ENCODE measurements around the gene CD8B2. TPM values are rescaled to one million over a fixed set of nuclear protein-coding genes. Genes with fewer than 3 reads are reported as not detected.

The CD8B2 gene
- total RNA-seq, 1 experiment from 2014 or later = not detected

- Histone ChIP-seq H3K9ac (ENCODE audit: extremely low read depth, insufficient read length, low read length) (no peak overlapping the region), H4K5ac (ENCODE audit: insufficient read length, low read depth, low read length) (no peak overlapping the region), H3K9me3 (ENCODE audit: control insufficient read depth, low read depth, low read length) (peaks cover 6% of the 10 kb centered on the region), H3K4ac (ENCODE audit: low read depth, low read length) (no peak overlapping the region), H3K14ac (ENCODE audit: insufficient read depth, low read length) (no peak overlapping the region), H2BK120ac (ENCODE audit: low read depth, low read length, poor library complexity, severe bottlenecking) (no peak overlapping the region), H4K91ac (ENCODE audit: insufficient read length, low read depth, low read length) (no peak overlapping the region), H3K27ac (ENCODE audit: insufficient read length, low read depth, low read length) (no peak overlapping the region), H2BK20ac (ENCODE audit: low read depth, low read length, poor library complexity, severe bottlenecking) (no peak overlapping the region), H3K79me1 (ENCODE audit: insufficient read depth, low read depth, low read length, poor library complexity, severe bottlenecking) (no peaks in the 10 kb centered on the region), H3K23ac (ENCODE audit: insufficient read length, low read depth, low read length) (no peak overlapping the region), H3K23me2 (ENCODE audit: insufficient read length, low read depth, low read length, poor library complexity, severe bottlenecking) (no peaks in the 10 kb centered on the region), H3K27me3 (ENCODE audit: insufficient read depth, low read length) (no peaks in the 10 kb centered on the region), H2BK15ac (ENCODE audit: low read depth, low read length) (no peak overlapping the region), H3K18ac (ENCODE audit: insufficient read length, low read depth, low read length) (no peak overlapping the region), H2AFZ (ENCODE audit: low read length) (no peak overlapping the region), H4K20me1 (ENCODE audit: control insufficient read depth, insufficient read depth, insufficient read length) (no peaks in the 10 kb centered on the region), H2AK5ac (ENCODE audit: insufficient read length, low read length) (no peak overlapping the region), H3K56ac (ENCODE audit: insufficient read length, low read depth, low read length) (no peak overlapping the region), H3K4me2 (ENCODE audit: insufficient read depth, insufficient read length, low read length) (no peak overlapping the region), H4K8ac (replicated peaks; ENCODE audit: insufficient read length, low read depth, low read length) (no peak overlapping the region), H3K4me1 (ENCODE audit: insufficient read depth, low read length) (no peaks in the 10 kb centered on the region), H2BK5ac (ENCODE audit: insufficient read length, low read length) (no peak overlapping the region), H3K79me2 (ENCODE audit: insufficient read depth, low read length) (no peaks in the 10 kb centered on the region), H2BK12ac (ENCODE audit: insufficient read length, low read depth, low read length) (no peak overlapping the region), H3T11ph (ENCODE audit: low read length) (no peak overlapping the region)
- H3K27me3 Mint-ChIP-seq (ENCODE audit: low read depth) = peaks cover 8% of the 10 kb centered on the region
- peaks cover 23 to 26% of the 10 kb centered on the region in 2 experiments for H3K9me3 Mint-ChIP-seq
- peaks cover 10 to 32% (median 12%) of the 10 kb centered on the region in 3 experiments for H3K36me3 Mint-ChIP-seq (ENCODE audit: insufficient read depth in 1 of 3, low read depth in 3 of 3)
- DNase-seq = no peak
- WGBS (ENCODE audit: extremely low coverage, insufficient read length, low lambda C conversion rate) = no CpG with 5 or more reads among the region's 8 CpGs
- H3K4me1 Mint-ChIP-seq = peaks cover 6 to 9% of the 10 kb centered on the region in 2 experiments; a peak in 2 of 4 replicates
- no peak overlapping the region for H3K4me3 Mint-ChIP-seq
- no peak for TF ChIP-seq CTCF (conservative IDR thresholded peaks at IDR 0.05)
- peak overlapping the region in 1 of 3 experiments; percentile 40; a peak in 1 of 7 replicates for H3K27ac Mint-ChIP-seq
Observed at GRCh38 chr2:106561356-106561755, 74.2 kb downstream of the CD8B2 start.
